Measurements from ENCODE around the gene CLIP3. TPM values are rescaled to one million over a fixed set of nuclear protein-coding genes. Genes with fewer than 3 reads are reported as not detected.

Gene CLIP3
- total RNA-seq, 6 donors from 2014 or later: 3.0 to 13.0 (median 6.4) TPM

DNA sequence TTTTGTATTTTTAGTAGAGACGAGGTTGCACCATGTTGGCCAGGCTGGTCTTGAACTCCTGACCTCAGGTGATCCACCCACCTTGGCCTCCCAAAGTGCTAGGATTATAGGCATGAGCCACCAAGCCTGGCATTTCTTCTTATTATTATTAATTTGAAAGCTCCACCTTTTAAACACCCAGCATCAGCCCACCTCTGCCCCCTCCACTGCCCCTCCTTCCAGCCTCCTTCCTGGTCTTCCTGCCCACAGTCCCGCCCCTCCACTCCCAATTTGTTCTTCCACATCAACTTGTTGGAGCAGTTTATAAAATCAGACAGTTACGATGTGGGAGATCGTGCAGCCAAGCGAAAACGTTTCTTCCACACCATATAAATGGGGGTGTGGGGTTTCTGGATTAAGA lies 7.8 kb upstream of the CLIP3 start:
- peaks cover 0 to 11% (median 4%) of the 10 kb centered on the region in 4 donors for H3K4me1 ChIP-seq
- 89 to 91% methylated on average over 6 of the region's 6 CpGs for WGBS, 2 donors
- peaks cover 0 to 9% (median 4%) of the 10 kb centered on the region in 4 donors for H3K36me3 ChIP-seq
- H3K27me3 ChIP-seq: no peaks in the 10 kb centered on the region
- H3K9me3 ChIP-seq: no peaks in the 10 kb centered on the region
- ATAC-seq (ENCODE audit: low FRiP score in 2 of 2) (no peak), DNase-seq (no peak)
- no peak overlapping the region for H3K4me3 ChIP-seq
- no peak overlapping the region for H3K27ac ChIP-seq
- TF ChIP-seq POLR2A (IDR thresholded peaks at IDR 0.05) (no peak), POLR2AphosphoS5 (IDR thresholded peaks at IDR 0.05) (no peak), EP300 (IDR thresholded peaks at IDR 0.05) (no peak)
- TF ChIP-seq, protein P1, sequence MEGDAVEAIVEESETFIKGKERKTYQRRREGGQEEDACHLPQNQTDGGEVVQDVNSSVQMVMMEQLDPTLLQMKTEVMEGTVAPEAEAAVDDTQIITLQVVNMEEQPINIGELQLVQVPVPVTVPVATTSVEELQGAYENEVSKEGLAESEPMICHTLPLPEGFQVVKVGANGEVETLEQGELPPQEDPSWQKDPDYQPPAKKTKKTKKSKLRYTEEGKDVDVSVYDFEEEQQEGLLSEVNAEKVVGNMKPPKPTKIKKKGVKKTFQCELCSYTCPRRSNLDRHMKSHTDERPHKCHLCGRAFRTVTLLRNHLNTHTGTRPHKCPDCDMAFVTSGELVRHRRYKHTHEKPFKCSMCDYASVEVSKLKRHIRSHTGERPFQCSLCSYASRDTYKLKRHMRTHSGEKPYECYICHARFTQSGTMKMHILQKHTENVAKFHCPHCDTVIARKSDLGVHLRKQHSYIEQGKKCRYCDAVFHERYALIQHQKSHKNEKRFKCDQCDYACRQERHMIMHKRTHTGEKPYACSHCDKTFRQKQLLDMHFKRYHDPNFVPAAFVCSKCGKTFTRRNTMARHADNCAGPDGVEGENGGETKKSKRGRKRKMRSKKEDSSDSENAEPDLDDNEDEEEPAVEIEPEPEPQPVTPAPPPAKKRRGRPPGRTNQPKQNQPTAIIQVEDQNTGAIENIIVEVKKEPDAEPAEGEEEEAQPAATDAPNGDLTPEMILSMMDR (IDR thresholded peaks at IDR 0.05): no peak

DNA sequence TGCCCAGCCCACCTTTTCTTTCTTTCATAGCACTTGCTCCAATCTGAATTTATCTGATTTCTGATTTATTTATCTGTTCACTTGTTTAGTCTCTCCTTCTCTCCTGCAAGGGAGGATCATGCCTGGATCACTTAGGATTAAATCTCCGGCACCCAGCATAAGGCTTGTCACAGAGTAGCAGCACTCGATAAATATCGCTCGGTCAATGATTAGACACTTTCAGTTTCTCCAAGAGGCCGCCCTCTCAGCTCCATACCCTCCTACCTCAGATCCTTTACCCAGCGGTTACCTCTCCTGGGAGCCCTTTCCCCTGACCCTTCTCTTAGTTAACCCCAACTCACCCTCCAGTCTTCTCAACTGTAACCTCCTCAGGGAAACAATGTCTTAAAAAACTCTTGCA lies 1.4 kb downstream of the CLIP3 start:
- Histone ChIP-seq H3K9me3 (no peaks in the 10 kb centered on the region), H3K36me3 (peaks cover 0 to 10% (median 3%) of the 10 kb centered on the region in 4 donors), H3K27ac (no peak overlapping the region), H3K4me1 (peaks cover 0 to 12% (median 7%) of the 10 kb centered on the region in 4 donors), H3K27me3 (peaks cover 0 to 7% (median 3%) of the 10 kb centered on the region in 4 donors), H3K4me3 (no peak overlapping the region)
- no peak for ATAC-seq (ENCODE audit: low FRiP score in 2 of 2)
- DNase-seq: no peak
- TF ChIP-seq EP300 (IDR thresholded peaks at IDR 0.05) (no peak), POLR2AphosphoS5 (IDR thresholded peaks at IDR 0.05) (no peak), POLR2A (IDR thresholded peaks at IDR 0.05) (no peak)
- TF ChIP-seq, protein P1 (IDR thresholded peaks at IDR 0.05): no peak
- WGBS, 2 donors: 81 to 90% methylated on average over 6 of the region's 6 CpGs

DNA sequence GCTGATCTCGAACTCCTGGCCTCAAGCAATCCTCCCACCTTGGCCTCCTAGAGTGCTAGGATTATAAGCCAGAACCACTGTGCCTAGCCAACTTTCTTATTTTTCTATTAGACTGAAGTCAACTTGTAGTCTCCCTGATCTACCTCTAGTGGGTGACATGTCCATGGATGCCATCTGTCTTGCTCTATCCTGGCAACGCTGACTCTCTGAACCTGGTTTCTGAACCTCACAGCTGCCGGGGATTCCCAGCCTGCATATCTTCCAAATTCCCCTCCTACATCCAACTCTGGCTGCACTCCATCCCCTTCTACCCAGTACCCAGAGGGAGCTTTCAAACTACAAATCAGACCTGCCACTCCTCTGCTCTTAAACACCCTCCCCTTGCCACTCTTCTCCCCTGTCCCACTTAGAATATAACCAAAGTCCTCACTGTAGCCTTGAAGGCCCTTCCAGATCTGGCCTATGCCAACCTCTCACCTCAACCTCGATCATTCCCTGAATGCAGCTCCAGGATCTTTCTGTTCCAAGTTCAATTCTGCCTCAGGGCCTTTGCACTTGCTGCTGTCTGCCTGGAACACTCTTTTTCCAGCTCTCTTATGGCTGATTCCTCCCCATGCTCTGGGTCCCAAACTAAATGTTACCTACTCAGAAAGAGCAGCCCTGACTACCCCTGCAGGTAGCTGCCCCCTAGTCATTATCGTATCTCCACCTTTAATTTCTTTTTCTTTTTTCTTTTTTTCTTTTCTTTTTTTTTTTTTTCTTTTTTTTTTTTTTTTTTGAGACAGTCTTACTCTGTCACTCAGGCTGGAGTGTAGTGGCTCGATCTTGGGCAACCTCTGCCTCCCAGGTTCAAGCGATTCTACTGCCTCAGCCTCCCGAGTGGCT lies 2.2 kb downstream of the CLIP3 start:
- Histone ChIP-seq H3K27me3 (peaks cover 0 to 7% (median 3%) of the 10 kb centered on the region in 4 donors), H3K4me3 (no peak overlapping the region), H3K27ac (no peak overlapping the region), H3K4me1 (peaks cover 0 to 12% (median 7%) of the 10 kb centered on the region in 4 donors), H3K36me3 (peaks cover 0 to 9% (median 3%) of the 10 kb centered on the region in 4 donors), H3K9me3 (no peaks in the 10 kb centered on the region)
- 90% methylated on average over 5 to 8 of the region's 8 CpGs for WGBS, 2 donors
- DNase-seq: no peak
- TF ChIP-seq, protein P1 (IDR thresholded peaks at IDR 0.05): no peak
- TF ChIP-seq POLR2AphosphoS5 (IDR thresholded peaks at IDR 0.05): no peak
- no peak for TF ChIP-seq POLR2A (IDR thresholded peaks at IDR 0.05)
- TF ChIP-seq EP300 (IDR thresholded peaks at IDR 0.05): no peak
- no peak for ATAC-seq (ENCODE audit: low FRiP score in 2 of 2)

DNA sequence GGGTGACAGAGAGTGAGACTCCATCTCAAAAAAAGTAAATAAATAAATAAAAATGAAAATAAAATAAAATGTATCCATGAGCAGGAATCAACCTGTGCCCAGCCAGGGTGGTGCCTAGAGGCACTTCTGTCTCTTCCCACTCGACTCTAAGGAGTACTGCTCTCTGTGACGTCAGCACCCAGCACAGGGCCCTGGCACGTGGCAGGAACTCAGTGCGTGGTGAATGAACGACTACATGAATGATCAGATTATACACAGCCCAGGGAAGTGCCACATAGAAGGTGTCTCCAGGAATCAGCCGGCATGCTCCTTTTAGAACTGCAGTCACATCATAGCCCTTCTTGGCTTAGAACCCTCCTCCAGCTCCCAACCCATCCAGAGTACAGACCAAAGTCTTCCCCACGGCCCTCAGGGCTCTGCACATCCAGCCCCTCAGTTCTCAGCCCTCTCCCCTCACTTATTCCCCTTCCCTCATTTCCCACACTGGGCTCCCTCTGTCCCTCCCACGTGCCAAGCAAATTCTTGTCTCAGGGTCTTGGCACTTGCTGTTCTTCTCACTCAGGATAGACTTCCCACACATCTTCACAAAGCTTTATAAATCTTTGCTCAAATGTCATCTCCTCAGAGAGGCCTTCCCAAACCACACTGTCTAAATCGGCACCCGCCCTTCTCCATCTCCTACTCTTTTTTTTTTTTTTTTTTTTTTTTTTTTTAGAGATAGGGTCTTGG lies 4.2 kb downstream of the CLIP3 start:
- DNase-seq (no peak), ATAC-seq (ENCODE audit: low FRiP score in 2 of 2) (no peak)
- Histone ChIP-seq H3K27ac (no peak overlapping the region), H3K9me3 (no peaks in the 10 kb centered on the region), H3K4me1 (peaks cover 0 to 12% (median 7%) of the 10 kb centered on the region in 4 donors), H3K27me3 (peaks cover 0 to 7% (median 3%) of the 10 kb centered on the region in 4 donors), H3K36me3 (peaks cover 0 to 13% (median 4%) of the 10 kb centered on the region in 4 donors), H3K4me3 (no peak overlapping the region)
- TF ChIP-seq EP300 (IDR thresholded peaks at IDR 0.05) (no peak), POLR2AphosphoS5 (IDR thresholded peaks at IDR 0.05) (no peak), POLR2A (IDR thresholded peaks at IDR 0.05) (no peak)
- TF ChIP-seq, protein P1 (IDR thresholded peaks at IDR 0.05): no peak
- 85 to 87% methylated on average over 10 of the region's 10 CpGs for WGBS, 2 donors

Data from upper lobe of left lung (tissue), 6 donors.